HepG2 (cell line): ENCODE measurements around the gene KCNJ6. TPM values are rescaled to one million over a fixed set of nuclear protein-coding genes. Genes with fewer than 3 reads are reported as not detected.

Experiments used
- ATAC-seq: fragments of 200-7000 bp; cut with Tn5 transposase; 3 replicates; pipeline ENCODE4 v1.9.1; 2020; ENCODE audit warnings: mild to moderate bottlenecking, moderate library complexity
- BruUV-seq: library from RNA; stranded (reverse); fragments of 400-500 nt; replicated peaks from 2 replicates; lab custom pipeline; 2021; lab: Mats Ljungman, UMichigan
- CTCF ChIA-PET: fragments of 300-600 bp; formaldehyde crosslinking; extraction: SDS; loops from one replicate; lab custom pipeline; 2021; ENCODE audit warnings: low total read pairs, inconsistent platforms, low intra/inter-chr PET ratio; lab: Yijun Ruan, JAX
- POLR2A ChIA-PET: fragments of 350-600 bp; sonication (Branson Sonifier 250); formaldehyde crosslinking; loops from one replicate; lab custom pipeline; 2020; ENCODE audit warnings: antibody characterized with exemption, inconsistent platforms; lab: Yijun Ruan, JAX
- DNase-seq: peaks from one replicate; pipeline ENCODE4 v3.0.0-alpha.2; 2015; ENCODE audit warnings: low spot score
- FAIRE-seq: peaks from 3 replicates; lab custom pipeline; 2011; peaks lifted over from hg19 to GRCh38; lab: Jason Lieb, UNC
- H2AFZ ChIP-seq: one replicate; pipeline ENCODE4 v1.6.1; 2011; ENCODE audit warnings: low read length, inconsistent platforms
- H3K27ac ChIP-seq: fragments of 300-600 bp; 3 replicates; pipeline ENCODE4 v1.8.0; 2011; ENCODE audit warnings: mixed run types, mild to moderate bottlenecking, mixed read lengths, low read length, inconsistent platforms; ENCODE audit not compliant: insufficient read depth; ENCODE audit errors: extremely low read length
- H3K27me3 ChIP-seq, 2 experiments: fragments of 200-600 bp in 1 of 2; 2 replicates in 1 of 2; 3 replicates in 1 of 2; pipeline versions ENCODE4 v1.6.0 to v1.8.0; 2011; ENCODE audit warnings: low read length in 2 of 2, mild to moderate bottlenecking in 2 of 2, moderate library complexity in 2 of 2, inconsistent platforms in 1 of 2; ENCODE audit not compliant: insufficient read depth in 2 of 2, control insufficient read depth in 1 of 2
- H3K36me3 ChIP-seq, 2 experiments: fragments of 200-600 bp in 1 of 2; replicated peaks in 1 of 2; 2 replicates in 1 of 2; 3 replicates in 1 of 2; pipeline versions ENCODE4 v1.5.1 to v1.8.0; 2011; ENCODE audit warnings: low read length in 2 of 2, inconsistent platforms in 1 of 2; ENCODE audit not compliant: insufficient read depth in 2 of 2, control insufficient read depth in 1 of 2
- H3K4me1 ChIP-seq: 2 replicates; pipeline ENCODE4 v1.5.1; 2012; ENCODE audit warnings: low read length, inconsistent platforms; ENCODE audit not compliant: insufficient read depth
- H3K4me2 ChIP-seq: 2 replicates; pipeline ENCODE4 v1.6.0; 2011; ENCODE audit warnings: low read depth, low read length, inconsistent platforms
- H3K4me3 ChIP-seq, 3 experiments: fragments of 200-600 bp in 1 of 3; sonication (generic), shearing (Covaris generic) in 1 of 3; replicated peaks in 1 of 3; 2 replicates each; pipeline ENCODE4 v1.5.1; 2011 to 2016; ENCODE audit warnings: low read length in 3 of 3, inconsistent platforms in 2 of 3, low read depth in 2 of 3, mild to moderate bottlenecking in 2 of 3, control low read depth in 1 of 3, mixed read lengths in 1 of 3; ENCODE audit not compliant: insufficient read depth in 1 of 3
- H3K79me2 ChIP-seq: one replicate; pipeline ENCODE4 v1.6.1; 2011; ENCODE audit warnings: low read length, inconsistent platforms; ENCODE audit not compliant: insufficient read depth
- H3K9ac ChIP-seq: 2 replicates; pipeline ENCODE4 v1.6.0; 2011; ENCODE audit warnings: mild to moderate bottlenecking, low read depth, low read length, inconsistent platforms; ENCODE audit not compliant: insufficient read depth
- H3K9me3 ChIP-seq: 2 replicates; pipeline ENCODE4 v1.5.1; 2012; ENCODE audit warnings: mild to moderate bottlenecking, low read length
- H4K20me1 ChIP-seq: 2 replicates; pipeline ENCODE4 v1.6.0; 2011; ENCODE audit warnings: inconsistent platforms, mild to moderate bottlenecking, low read length, moderate library complexity; ENCODE audit not compliant: insufficient read depth
- CCAR2 ChIP-seq: fragments of 200-400 bp; formaldehyde crosslinking; optimal IDR thresholded peaks from 2 replicates; pipeline ENCODE3; 2018; ENCODE audit warnings: low read depth, mild to moderate bottlenecking, low read length, moderate library complexity
- EZH2 ChIP-seq: conservative IDR thresholded peaks from 2 replicates; pipeline ENCODE4 v1.6.1; 2012; ENCODE audit warnings: mild to moderate bottlenecking, low read depth, low read length, moderate library complexity
- HMG20B ChIP-seq: conservative IDR thresholded peaks from 2 replicates; pipeline ENCODE4 v1.6.1; 2016; ENCODE audit warnings: missing genetic modification reagents, missing compliant biosample characterization
- IRX3 ChIP-seq: sonication (generic); formaldehyde crosslinking; IDR thresholded peaks from 2 replicates; pipeline ENCODE4 v1.8.1; 2023; ENCODE audit warnings: mild to moderate bottlenecking, low read depth, missing genetic modification reagents, borderline replicate concordance
- ZNF772 ChIP-seq: sonication (generic); formaldehyde crosslinking; IDR thresholded peaks from 2 replicates; pipeline ENCODE4 v1.5.0; 2020; ENCODE audit warnings: mild to moderate bottlenecking, missing genetic modification reagents
- WGBS: methylation state at CpG from one replicate; pipeline ENCODE4 v1.1.6; 2017; ENCODE audit warnings: low lambda C conversion rate; 5-methylcytosine and 5-hydroxymethylcytosine counted together
- in situ Hi-C: cut with HindIII; loops from 2 replicates; pipeline ENCODE4 v1.10.0; 2017; ENCODE audit warnings: low pct_unique_long_range_greater_than_20kb; ENCODE audit not compliant: extremely low pct_ligation_motif_present
- intact Hi-C: fragments of 100-400 bp; cut with micrococcal nuclease; formaldehyde crosslinking; loops from one replicate; pipeline ENCODE4 v1.10.0; 2022; ENCODE audit not compliant: unreplicated experiment
- polyA plus RNA-seq, 8 experiments: library from polyadenylated mRNA; depleted of rRNA in 3 of 8; stranded (reverse) in 7 of 8; unstranded in 1 of 8; fragments of >200 nt; fragmentation: Illumina TruSeq in 4 of 8; extraction: Trizol in 4 of 8; gene quantifications; 2 replicates each; pipeline versions ENCODE4 v1.2.1 to v1.2.3, GENCODE V29; 2011 to 2016; ENCODE audit warnings: low read depth in 4 of 8, missing spikeins in 1 of 8, mixed read lengths in 1 of 8; ENCODE audit not compliant: insufficient read depth in 1 of 8
- total RNA-seq, 5 experiments: library from RNA; depleted of rRNA; stranded (reverse); fragments of >200 nt; fragmentation: Illumina TruSeq; extraction: Trizol; gene quantifications; 2 replicates each; pipeline ENCODE4 v1.2.3, GENCODE V29; 2016; ENCODE audit warnings: low read depth in 1 of 5
- TF ChIP-seq, protein P1 (sequence below): sonication (generic); formaldehyde crosslinking; conservative IDR thresholded peaks from 2 replicates; pipeline ENCODE4 v1.8.0; 2022; ENCODE audit warnings: missing genetic modification reagents

Gene KCNJ6
- total and polyA plus RNA-seq, 2 of the 13 experiments (the other 11 are each of a cell fraction or from before 2014, with no cell fraction given) = not detected

DNA sequence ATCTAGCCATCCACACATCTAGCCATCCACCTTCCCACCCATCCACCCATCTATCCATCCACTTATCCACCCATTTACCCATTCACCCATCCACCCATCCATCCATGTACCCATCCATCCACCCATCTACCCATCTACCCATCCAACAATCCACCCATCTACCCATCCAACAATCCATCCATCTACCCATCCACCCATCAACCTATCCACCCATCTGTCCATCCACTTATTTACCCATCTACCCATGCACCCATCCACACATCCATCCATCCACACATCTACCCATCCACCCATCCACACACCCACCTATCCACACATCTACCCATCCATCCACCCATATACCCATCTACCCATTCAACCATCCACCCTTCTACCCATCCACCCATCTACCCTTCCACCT lies 311.3 kb downstream of the KCNJ6 start:
- Histone ChIP-seq H3K36me3 (no peaks in the 10 kb centered on the region), H3K9me3 (no peaks in the 10 kb centered on the region), H3K4me1 (no peaks in the 10 kb centered on the region), H3K4me3 (no peak overlapping the region), H3K27me3 (peaks cover 0 to 9% of the 10 kb centered on the region in 2 experiments; a peak in 2 of 5 replicates), H3K4me2 (no peak overlapping the region), H3K9ac (no peak overlapping the region), H3K79me2 (no peaks in the 10 kb centered on the region), H3K27ac (no peak overlapping the region)
- ChIA-PET POLR2A (no interaction called here), CTCF (no interaction called here)
- no peak for FAIRE-seq
- in situ Hi-C loops = no loop called here
- DNase-seq = no peak
- no peak for ATAC-seq
- TF ChIP-seq EZH2 = no peak
- TF ChIP-seq, all 625 proteins: peak for 0
- intact Hi-C loops = no loop called here
- Histone ChIP-seq H4K20me1 (no peaks in the 10 kb centered on the region), H2AFZ (no peak overlapping the region)
- BruUV-seq = no TSS peak

- ATAC-seq (no peak), DNase-seq (no peak), FAIRE-seq (no peak)
- intact Hi-C loops (no loop called here), in situ Hi-C loops (no loop called here)
- no peak overlapping the region for H3K4me2 ChIP-seq
- no peaks in the 10 kb centered on the region for H3K9me3 ChIP-seq
- no TSS peak for BruUV-seq
- H3K36me3 ChIP-seq = no peaks in the 10 kb centered on the region
- H3K9ac ChIP-seq = no peak overlapping the region
- CTCF ChIA-PET = no interaction called here
- no peak overlapping the region for H2AFZ ChIP-seq
- 8% methylated on average over 2 of the region's 2 CpGs for WGBS
- no peaks in the 10 kb centered on the region for H4K20me1 ChIP-seq
- H3K4me1 ChIP-seq = no peaks in the 10 kb centered on the region
- H3K27ac ChIP-seq = no peak overlapping the region
- POLR2A ChIA-PET = no interaction called here
- H3K27me3 ChIP-seq = peaks cover 0 to 17% of the 10 kb centered on the region in 2 experiments; a peak in 3 of 5 replicates
- no peak overlapping the region for H3K4me3 ChIP-seq
- TF ChIP-seq ZNF772 (CRISPR knock-in tag) = no peak
- no peak for TF ChIP-seq HMG20B (CRISPR knock-in tag)
- TF ChIP-seq CCAR2 = no peak
- no peak for TF ChIP-seq IRX3 (CRISPR knock-in tag)
- TF ChIP-seq, protein P1, sequence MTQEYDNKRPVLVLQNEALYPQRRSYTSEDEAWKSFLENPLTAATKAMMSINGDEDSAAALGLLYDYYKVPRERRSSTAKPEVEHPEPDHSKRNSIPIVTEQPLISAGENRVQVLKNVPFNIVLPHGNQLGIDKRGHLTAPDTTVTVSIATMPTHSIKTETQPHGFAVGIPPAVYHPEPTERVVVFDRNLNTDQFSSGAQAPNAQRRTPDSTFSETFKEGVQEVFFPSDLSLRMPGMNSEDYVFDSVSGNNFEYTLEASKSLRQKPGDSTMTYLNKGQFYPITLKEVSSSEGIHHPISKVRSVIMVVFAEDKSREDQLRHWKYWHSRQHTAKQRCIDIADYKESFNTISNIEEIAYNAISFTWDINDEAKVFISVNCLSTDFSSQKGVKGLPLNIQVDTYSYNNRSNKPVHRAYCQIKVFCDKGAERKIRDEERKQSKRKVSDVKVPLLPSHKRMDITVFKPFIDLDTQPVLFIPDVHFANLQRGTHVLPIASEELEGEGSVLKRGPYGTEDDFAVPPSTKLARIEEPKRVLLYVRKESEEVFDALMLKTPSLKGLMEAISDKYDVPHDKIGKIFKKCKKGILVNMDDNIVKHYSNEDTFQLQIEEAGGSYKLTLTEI (CRISPR knock-in tag) = no peak
- TF ChIP-seq, all 625 proteins: peak for 0
- H3K79me2 ChIP-seq = no peaks in the 10 kb centered on the region
Measured at GRCh38 chr21:37603129-37603528, 313.1 kb downstream of the KCNJ6 start.
